K562 (cell line): ENCODE data around the gene NMT1. TPM values are rescaled to one million over a fixed set of nuclear protein-coding genes. Genes with fewer than 3 reads are reported as not detected.

Source experiments
- ETV1 ChIP-seq: fragments of 450-650 bp; conservative IDR thresholded peaks from 2 replicates; pipeline ENCODE4 v1.6.1; 2016; ENCODE audit warnings: missing genetic modification characterization, control low read depth, low read depth, missing compliant biosample characterization
- KLF1 ChIP-seq: fragments of 450-650 bp; IDR thresholded peaks from 2 replicates; pipeline ENCODE4 v1.6.1; 2016; ENCODE audit warnings: missing genetic modification characterization, missing compliant biosample characterization
- LARP7 ChIP-seq: fragments of 450-650 bp; IDR thresholded peaks from 2 replicates; pipeline ENCODE4 v1.6.1; 2016
- NFIC ChIP-seq: fragments of 450-650 bp; IDR thresholded peaks from 2 replicates; pipeline ENCODE4 v1.6.1; 2017; ENCODE audit warnings: mild to moderate bottlenecking, inconsistent platforms
- NONO ChIP-seq, 2 experiments: fragments of 200-400 bp in 1 of 2; fragments of 450-650 bp in 1 of 2; formaldehyde crosslinking in 1 of 2; IDR thresholded peaks; 2 replicates each; pipeline ENCODE4 v1.6.1; 2017; ENCODE audit warnings: low read depth in 2 of 2, mild to moderate bottlenecking in 2 of 2, moderate library complexity in 2 of 2, low read length in 1 of 2
- NRF1 ChIP-seq, 2 experiments: fragments of 450-650 bp; IDR thresholded peaks in 1 of 2; conservative IDR thresholded peaks in 1 of 2; 2 replicates each; pipeline ENCODE4 v1.6.1; 2014; ENCODE audit warnings: mild to moderate bottlenecking in 2 of 2
- POLR2AphosphoS2 ChIP-seq: IDR thresholded peaks from 2 replicates; pipeline ENCODE4 v1.6.1; 2012; ENCODE audit warnings: low read length, improper control_type of control experiment
- TAF1 ChIP-seq: IDR thresholded peaks from 2 replicates; pipeline ENCODE4 v1.6.1; 2011; ENCODE audit warnings: mild to moderate bottlenecking, low read length, moderate library complexity; ENCODE audit not compliant: insufficient read depth, control insufficient read depth, severe bottlenecking; ENCODE audit errors: extremely low read depth
- TEAD2 ChIP-seq: fragments of 450-650 bp; IDR thresholded peaks from 2 replicates; pipeline ENCODE4 v1.6.1; 2016; ENCODE audit warnings: missing genetic modification characterization, control low read depth, missing compliant biosample characterization
- ZBTB7A ChIP-seq: IDR thresholded peaks from 2 replicates; pipeline ENCODE4 v1.6.1; 2011; ENCODE audit warnings: low read depth, mild to moderate bottlenecking, low read length, moderate library complexity, borderline replicate concordance; ENCODE audit not compliant: control insufficient read depth
- ZNF184 ChIP-seq: sonication (generic); formaldehyde crosslinking; IDR thresholded peaks from 2 replicates; pipeline ENCODE4 v1.5.0; 2020; ENCODE audit warnings: missing genetic modification reagents
- ZNF282 ChIP-seq: sonication (generic); formaldehyde crosslinking; IDR thresholded peaks from 2 replicates; pipeline ENCODE4 v1.8.1; 2023; ENCODE audit warnings: missing genetic modification reagents
- ZNF551 ChIP-seq: fragments of 250-450 bp; sonication (Bioruptor Pico); IDR thresholded peaks from 2 replicates; pipeline ENCODE4 v1.5.0; 2021; ENCODE audit warnings: mild to moderate bottlenecking, moderate library complexity
- ZNF589 ChIP-seq: fragments of 200-800 bp; sonication (Bioruptor generic); IDR thresholded peaks from 2 replicates; pipeline ENCODE4 v1.6.1; 2016; ENCODE audit warnings: low read depth, missing genetic modification characterization, missing compliant biosample characterization
- ZNF77 ChIP-seq: fragments of 250-450 bp; sonication (Bioruptor Pico); IDR thresholded peaks from 2 replicates; pipeline ENCODE4 v1.5.0; 2020
- ZSCAN29 ChIP-seq: fragments of 450-650 bp; IDR thresholded peaks from 2 replicates; pipeline ENCODE4 v1.6.1; 2017
- polyA plus RNA-seq, 8 experiments: library from polyadenylated mRNA; depleted of rRNA in 4 of 8; stranded (reverse) in 5 of 8; unstranded in 3 of 8; fragments of >200 nt; fragmentation: Nextera tagmentation in 2 of 8; fragmentation: Illumina TruSeq in 1 of 8; extraction: Ambion mirVana in 2 of 8; extraction: Trizol in 1 of 8; gene quantifications; 2 replicates each; pipeline versions ENCODE4 v1.2.1 to v1.2.3, GENCODE V29; 2011 to 2014; ENCODE audit warnings: inconsistent platforms in 1 of 8, missing spikeins in 1 of 8
- total RNA-seq, 7 experiments: library from RNA; depleted of rRNA in 6 of 7; stranded (reverse); fragments of >200 nt in 6 of 7; fragmentation: Illumina TruSeq in 2 of 7; extraction: Trizol in 2 of 7; gene quantifications; 2 replicates each; pipeline versions ENCODE4 v1.2.1 to v1.2.3, GENCODE V29; 2011 to 2021; ENCODE audit warnings: low replicate concordance in 1 of 7
- TF ChIP-seq, protein P1 (sequence below): sonication (generic); IDR thresholded peaks from 2 replicates; pipeline ENCODE4 v1.6.1; 2016
- TF ChIP-seq, protein P2 (sequence below): fragments of 200-600 bp; sonication (generic); IDR thresholded peaks from one replicate; pipeline ENCODE4 v1.6.1; 2012; ENCODE audit warnings: mild to moderate bottlenecking, low read depth, low read length, inconsistent platforms

Gene NMT1
- total and polyA plus RNA-seq, 9 of the 15 experiments (the other 6 are each of a cell fraction or from before 2014, with no cell fraction given): 86.7 to 569 (median 213) TPM

DNA sequence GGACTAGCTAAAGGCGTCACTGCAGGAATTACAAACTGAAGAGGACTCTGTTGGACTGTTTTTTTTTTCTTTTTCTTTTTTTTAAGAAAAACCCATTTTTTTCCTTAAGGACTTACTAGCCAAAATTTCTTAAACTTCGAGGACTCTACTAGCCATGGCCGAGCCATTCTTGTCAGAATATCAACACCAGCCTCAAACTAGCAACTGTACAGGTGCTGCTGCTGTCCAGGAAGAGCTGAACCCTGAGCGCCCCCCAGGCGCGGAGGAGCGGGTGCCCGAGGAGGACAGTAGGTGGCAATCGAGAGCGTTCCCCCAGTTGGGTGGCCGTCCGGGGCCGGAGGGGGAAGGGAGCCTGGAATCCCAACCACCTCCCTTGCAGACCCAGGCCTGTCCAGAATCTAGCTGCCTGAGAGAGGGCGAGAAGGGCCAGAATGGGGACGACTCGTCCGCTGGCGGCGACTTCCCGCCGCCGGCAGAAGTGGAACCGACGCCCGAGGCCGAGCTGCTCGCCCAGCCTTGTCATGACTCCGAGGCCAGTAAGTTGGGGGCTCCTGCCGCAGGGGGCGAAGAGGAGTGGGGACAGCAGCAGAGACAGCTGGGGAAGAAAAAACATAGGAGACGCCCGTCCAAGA is 88.0 kb downstream of the NMT1 start (continued):
- TF ChIP-seq, protein P1, sequence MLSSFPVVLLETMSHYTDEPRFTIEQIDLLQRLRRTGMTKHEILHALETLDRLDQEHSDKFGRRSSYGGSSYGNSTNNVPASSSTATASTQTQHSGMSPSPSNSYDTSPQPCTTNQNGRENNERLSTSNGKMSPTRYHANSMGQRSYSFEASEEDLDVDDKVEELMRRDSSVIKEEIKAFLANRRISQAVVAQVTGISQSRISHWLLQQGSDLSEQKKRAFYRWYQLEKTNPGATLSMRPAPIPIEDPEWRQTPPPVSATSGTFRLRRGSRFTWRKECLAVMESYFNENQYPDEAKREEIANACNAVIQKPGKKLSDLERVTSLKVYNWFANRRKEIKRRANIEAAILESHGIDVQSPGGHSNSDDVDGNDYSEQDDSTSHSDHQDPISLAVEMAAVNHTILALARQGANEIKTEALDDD: 0 out of 2 replicates have a peak, but pooled peaks have one; percentile 9
- TF ChIP-seq TEAD2 (tag) (no peak), TAF1 (peak; percentile 58), ETV1 (tag) (0 out of 2 replicates have a peak, but pooled peaks have one; percentile 6), NONO (IDR thresholded peaks at IDR 0.05; ENCODE audit: low read depth in 2 of 2, low read length in 1 of 2) (peak in 1 of 2 experiments; percentile 64; a peak in 2 of 4 replicates), ZNF282 (CRISPR knock-in tag) (no peak), NRF1 (conservative IDR thresholded peaks at IDR 0.05 in 1 of 2, IDR thresholded peaks at IDR 0.05 in 1 of 2) (no peak), LARP7 (no peak), ZBTB7A (peak; percentile 95; the same call in 1 of the 2 replicates), ZNF589 (CRISPR knock-in tag) (no peak), NFIC (no peak), POLR2AphosphoS2 (no peak; the same call in 1 of the 2 replicates), ZNF184 (CRISPR knock-in tag) (no peak), KLF1 (tag) (no peak), ZSCAN29 (no peak), ZNF551 (CRISPR knock-in tag) (no peak), ZNF77 (CRISPR knock-in tag) (no peak)
- TF ChIP-seq, protein P2, sequence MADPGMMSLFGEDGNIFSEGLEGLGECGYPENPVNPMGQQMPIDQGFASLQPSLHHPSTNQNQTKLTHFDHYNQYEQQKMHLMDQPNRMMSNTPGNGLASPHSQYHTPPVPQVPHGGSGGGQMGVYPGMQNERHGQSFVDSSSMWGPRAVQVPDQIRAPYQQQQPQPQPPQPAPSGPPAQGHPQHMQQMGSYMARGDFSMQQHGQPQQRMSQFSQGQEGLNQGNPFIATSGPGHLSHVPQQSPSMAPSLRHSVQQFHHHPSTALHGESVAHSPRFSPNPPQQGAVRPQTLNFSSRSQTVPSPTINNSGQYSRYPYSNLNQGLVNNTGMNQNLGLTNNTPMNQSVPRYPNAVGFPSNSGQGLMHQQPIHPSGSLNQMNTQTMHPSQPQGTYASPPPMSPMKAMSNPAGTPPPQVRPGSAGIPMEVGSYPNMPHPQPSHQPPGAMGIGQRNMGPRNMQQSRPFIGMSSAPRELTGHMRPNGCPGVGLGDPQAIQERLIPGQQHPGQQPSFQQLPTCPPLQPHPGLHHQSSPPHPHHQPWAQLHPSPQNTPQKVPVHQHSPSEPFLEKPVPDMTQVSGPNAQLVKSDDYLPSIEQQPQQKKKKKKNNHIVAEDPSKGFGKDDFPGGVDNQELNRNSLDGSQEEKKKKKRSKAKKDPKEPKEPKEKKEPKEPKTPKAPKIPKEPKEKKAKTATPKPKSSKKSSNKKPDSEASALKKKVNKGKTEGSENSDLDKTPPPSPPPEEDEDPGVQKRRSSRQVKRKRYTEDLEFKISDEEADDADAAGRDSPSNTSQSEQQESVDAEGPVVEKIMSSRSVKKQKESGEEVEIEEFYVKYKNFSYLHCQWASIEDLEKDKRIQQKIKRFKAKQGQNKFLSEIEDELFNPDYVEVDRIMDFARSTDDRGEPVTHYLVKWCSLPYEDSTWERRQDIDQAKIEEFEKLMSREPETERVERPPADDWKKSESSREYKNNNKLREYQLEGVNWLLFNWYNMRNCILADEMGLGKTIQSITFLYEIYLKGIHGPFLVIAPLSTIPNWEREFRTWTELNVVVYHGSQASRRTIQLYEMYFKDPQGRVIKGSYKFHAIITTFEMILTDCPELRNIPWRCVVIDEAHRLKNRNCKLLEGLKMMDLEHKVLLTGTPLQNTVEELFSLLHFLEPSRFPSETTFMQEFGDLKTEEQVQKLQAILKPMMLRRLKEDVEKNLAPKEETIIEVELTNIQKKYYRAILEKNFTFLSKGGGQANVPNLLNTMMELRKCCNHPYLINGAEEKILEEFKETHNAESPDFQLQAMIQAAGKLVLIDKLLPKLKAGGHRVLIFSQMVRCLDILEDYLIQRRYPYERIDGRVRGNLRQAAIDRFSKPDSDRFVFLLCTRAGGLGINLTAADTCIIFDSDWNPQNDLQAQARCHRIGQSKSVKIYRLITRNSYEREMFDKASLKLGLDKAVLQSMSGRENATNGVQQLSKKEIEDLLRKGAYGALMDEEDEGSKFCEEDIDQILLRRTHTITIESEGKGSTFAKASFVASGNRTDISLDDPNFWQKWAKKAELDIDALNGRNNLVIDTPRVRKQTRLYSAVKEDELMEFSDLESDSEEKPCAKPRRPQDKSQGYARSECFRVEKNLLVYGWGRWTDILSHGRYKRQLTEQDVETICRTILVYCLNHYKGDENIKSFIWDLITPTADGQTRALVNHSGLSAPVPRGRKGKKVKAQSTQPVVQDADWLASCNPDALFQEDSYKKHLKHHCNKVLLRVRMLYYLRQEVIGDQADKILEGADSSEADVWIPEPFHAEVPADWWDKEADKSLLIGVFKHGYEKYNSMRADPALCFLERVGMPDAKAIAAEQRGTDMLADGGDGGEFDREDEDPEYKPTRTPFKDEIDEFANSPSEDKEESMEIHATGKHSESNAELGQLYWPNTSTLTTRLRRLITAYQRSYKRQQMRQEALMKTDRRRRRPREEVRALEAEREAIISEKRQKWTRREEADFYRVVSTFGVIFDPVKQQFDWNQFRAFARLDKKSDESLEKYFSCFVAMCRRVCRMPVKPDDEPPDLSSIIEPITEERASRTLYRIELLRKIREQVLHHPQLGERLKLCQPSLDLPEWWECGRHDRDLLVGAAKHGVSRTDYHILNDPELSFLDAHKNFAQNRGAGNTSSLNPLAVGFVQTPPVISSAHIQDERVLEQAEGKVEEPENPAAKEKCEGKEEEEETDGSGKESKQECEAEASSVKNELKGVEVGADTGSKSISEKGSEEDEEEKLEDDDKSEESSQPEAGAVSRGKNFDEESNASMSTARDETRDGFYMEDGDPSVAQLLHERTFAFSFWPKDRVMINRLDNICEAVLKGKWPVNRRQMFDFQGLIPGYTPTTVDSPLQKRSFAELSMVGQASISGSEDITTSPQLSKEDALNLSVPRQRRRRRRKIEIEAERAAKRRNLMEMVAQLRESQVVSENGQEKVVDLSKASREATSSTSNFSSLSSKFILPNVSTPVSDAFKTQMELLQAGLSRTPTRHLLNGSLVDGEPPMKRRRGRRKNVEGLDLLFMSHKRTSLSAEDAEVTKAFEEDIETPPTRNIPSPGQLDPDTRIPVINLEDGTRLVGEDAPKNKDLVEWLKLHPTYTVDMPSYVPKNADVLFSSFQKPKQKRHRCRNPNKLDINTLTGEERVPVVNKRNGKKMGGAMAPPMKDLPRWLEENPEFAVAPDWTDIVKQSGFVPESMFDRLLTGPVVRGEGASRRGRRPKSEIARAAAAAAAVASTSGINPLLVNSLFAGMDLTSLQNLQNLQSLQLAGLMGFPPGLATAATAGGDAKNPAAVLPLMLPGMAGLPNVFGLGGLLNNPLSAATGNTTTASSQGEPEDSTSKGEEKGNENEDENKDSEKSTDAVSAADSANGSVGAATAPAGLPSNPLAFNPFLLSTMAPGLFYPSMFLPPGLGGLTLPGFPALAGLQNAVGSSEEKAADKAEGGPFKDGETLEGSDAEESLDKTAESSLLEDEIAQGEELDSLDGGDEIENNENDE: no peak
